Jurkat, Clone E6-1 (cell line): ENCODE results near the gene SCG5.

Experiments
- DNase-seq: peaks from one replicate; pipeline ENCODE4 v3.0.0-alpha.2; 2011; ENCODE audit warnings: low read depth, low spot score
- H3K4me3 ChIP-seq: 2 replicates; pipeline ENCODE4 v1.5.1; 2011; ENCODE audit warnings: mild to moderate bottlenecking, low read length, control low read depth, moderate library complexity

The SCG5 gene

GRCh38 chr15:32743411-32744140 is 102.1 kb downstream of the SCG5 start:
- H3K4me3 ChIP-seq = no peak overlapping the region
- no peak for DNase-seq

DNA sequence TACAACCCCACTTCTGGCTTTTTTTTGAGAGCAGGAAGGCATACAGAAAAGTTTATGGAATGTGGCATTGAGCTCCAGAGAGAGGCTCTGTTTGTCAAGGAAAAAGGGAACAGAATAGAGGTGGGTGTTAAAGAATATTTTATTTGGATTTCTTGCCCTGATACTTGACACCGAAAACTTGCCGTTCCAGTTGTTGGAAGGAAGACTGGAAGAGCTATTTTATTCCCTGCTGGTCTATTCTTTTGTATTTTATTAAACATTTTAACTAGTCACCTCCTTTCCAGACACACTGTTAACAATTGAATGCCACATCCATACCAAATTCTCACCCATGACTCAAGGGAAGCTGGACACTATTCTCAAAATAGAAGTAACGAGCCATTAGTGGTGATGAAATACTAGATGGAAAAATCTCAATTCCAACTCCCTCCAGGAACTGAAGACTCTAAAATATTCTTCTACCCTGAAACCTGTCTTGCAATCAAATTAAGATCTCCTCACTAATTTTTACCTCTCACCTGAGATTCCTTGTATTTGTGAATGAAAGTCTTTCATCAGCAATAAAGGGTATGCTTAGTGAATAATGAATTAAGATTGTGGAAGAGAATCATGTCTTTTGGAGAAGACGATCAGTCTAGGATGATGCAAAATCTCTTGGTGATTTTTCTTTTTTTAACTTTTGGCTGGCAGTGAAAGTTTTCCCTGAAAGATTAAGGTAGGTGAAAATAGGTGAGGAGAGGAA is 104.8 kb downstream of the SCG5 start:
- H3K4me3 ChIP-seq = no peak overlapping the region
- DNase-seq = no peak
